GM19239 (cell line): ENCODE results near the gene KIRREL3.
"Not testable (repeated sequence)": the region's sequence is repeated elsewhere in the genome, so short reads cannot be mapped to it uniquely, and the experiment has no call there.

Source experiments
- DNase-seq: peaks from one replicate; pipeline ENCODE4 v3.0.0; 2011; ENCODE audit warnings: low spot score; ENCODE audit not compliant: insufficient read length
- FAIRE-seq: peaks from 2 replicates; lab custom pipeline; 2011; peaks lifted over from hg19 to GRCh38; lab: Jason Lieb, UNC

KIRREL3 gene

DNA sequence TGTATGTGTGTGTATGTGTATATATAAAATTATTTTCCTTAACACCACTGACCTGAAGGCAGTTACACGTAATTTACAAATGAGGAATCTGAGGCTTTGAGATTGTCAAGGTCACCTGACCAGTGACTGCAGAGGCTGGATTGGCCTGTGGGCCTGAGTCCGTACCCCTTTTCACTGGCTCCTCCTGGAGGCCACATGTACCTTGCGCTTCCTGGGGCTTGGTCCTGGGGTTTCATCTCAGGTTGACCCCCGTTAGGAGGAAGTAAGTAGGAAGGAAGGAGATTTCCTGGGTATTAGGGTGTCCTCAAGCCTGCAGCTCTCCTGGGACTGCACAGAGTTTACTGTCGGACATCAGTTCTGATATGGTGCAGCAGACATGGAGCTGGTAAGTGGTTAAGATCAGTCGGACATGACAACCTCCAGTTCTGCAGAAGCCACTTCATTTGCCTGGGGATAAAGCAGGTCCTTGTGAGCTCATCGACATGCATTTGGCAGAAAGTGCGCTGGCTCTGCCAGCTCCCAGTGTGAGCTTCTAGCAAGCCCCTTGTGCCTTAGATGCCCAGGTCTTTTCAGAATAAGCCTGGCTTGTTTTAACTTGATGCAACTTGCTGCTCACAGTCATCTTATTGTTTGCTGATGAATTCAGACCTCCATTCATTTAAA, 608.5 kb downstream of the KIRREL3 start:
- DNase-seq (no peak), FAIRE-seq (peak; percentile 44)

DNA sequence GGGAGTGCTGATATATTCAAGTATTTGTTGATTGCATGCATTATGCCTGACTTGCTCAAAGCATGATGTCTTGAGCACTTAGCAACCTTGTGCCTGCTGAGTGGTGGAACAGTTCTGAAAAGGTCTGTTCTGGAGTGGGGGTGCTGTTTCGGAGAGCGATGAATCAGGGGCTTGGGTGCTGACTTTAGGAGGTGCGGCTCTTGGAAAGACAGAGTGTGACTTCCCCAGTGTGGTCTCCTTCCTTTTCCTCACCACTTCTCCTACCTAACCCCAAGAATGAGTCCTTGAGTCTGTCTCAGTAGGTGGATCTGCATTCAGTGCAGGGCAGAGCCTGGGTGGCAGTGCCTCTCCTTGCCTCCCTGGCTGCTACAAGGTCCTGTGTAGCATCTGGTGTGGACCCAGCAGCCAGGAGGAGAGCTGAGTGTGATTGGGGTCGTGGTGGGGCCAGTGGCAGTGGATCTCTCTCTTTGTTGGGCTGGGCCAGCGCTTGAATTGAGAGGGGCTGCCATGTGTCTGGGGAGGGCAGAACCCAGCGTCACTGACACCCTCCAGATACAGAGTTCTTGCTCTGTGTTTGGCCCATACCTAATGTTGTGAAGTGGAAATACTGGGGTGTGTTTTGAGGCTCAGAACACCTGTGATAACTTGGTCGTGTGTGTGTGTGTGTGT, 609.1 kb downstream of the KIRREL3 start:
- no peak for DNase-seq
- peak; percentile 26 for FAIRE-seq

DNA sequence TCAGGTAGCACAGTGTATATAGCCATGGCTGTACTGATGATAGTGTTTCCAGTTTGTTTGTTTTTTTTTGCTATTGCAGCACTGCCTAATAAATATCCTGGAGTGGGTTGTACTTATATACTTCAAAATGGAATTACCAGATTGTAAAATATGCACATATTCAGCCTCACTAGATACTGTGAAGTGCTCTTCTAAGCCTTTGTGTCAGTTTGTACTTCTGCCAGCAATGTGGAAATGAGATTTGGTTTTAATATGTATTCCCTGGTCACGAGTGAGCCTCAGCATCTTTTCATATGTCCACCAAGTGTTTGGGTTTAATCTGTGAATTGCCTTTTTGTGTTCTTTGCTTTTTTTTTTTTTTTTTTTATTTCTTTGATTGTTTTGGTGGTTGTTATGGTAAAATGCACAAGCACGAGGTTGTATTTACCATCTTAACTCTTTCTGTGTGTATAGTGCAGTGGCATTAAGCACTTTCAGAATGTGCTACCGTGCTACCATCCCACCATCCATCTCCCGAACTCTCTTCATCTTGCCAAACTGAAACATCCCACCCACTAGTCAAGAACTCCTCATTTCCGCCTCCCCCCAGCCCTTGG, 610.2 kb downstream of the KIRREL3 start:
- FAIRE-seq (no peak), DNase-seq (no peak)

DNA sequence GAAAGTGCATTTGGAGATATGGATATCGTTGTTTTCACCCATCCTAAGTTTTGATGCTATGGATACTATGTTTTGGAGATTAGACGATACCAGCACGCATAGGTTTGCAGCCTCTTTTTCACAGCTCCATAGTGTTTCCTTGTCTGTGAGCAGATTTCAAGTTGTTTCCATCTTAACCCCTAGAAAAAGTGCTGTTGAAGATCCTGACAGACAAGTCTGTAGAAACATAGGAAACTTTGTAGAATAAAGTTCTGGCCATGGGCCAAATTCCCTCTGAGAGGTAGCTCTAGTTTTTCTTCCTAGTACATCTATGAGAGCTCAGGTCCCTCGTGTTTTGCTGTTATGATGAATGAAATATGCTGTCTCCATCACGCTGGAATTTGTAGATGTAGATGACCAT, 612.7 kb downstream of the KIRREL3 start:
- no peak for FAIRE-seq
- DNase-seq: no peak

DNA sequence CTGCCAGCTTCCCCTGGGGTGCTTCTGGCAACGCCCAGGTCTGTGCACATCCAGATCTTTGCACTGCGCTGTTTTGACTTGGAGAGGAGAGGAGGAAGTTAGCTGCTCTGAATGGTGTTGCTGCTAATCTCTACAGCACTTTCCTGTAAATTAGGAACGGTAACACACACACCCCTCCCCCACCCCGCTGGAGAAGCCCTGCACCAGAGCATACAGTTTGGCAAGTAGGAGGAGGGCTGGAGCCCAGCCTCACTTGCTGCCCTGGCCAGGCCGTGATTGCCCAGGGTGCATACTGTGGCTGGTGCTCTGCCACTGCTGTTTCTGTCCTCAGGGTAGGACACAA, 613.9 kb downstream of the KIRREL3 start:
- DNase-seq, FAIRE-seq: not testable (repeated sequence)

DNA sequence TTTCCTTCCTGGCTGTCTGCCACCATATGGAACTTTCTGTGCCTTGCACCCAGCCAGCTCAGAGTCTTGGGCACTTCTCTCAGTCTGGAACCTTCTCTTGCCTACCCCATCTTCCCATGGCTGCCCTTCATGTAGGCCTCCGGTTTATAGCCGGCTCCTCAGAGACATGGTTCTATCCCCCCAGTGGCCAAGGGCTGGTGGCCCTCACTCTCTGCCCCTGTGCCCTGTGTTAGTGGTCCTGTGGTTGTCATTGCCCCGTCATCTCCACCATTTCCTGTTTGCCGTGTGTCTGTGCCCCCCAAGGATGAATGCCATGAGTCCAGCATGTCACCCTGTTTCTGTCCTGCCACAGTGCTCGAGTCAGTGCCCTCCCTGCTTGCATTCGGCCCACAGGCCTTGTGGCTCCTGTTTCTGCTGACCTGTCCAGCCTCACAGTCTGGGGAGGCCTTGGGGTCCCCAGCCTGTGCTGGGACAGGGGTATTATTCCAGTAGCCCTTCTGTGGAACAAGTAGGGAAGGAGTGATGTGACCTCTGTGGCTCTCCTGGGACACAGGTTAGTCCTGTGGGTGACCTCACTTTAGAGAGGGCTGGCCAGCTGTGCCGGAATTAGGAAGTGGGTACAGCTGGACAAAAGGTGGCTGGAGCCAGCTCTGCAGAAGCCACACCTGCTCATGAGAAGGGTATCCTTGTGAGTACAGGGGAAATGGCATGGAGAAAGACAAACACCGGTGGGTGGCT, 614.4 kb downstream of the KIRREL3 start:
- no peak for FAIRE-seq
- DNase-seq: no peak

DNA sequence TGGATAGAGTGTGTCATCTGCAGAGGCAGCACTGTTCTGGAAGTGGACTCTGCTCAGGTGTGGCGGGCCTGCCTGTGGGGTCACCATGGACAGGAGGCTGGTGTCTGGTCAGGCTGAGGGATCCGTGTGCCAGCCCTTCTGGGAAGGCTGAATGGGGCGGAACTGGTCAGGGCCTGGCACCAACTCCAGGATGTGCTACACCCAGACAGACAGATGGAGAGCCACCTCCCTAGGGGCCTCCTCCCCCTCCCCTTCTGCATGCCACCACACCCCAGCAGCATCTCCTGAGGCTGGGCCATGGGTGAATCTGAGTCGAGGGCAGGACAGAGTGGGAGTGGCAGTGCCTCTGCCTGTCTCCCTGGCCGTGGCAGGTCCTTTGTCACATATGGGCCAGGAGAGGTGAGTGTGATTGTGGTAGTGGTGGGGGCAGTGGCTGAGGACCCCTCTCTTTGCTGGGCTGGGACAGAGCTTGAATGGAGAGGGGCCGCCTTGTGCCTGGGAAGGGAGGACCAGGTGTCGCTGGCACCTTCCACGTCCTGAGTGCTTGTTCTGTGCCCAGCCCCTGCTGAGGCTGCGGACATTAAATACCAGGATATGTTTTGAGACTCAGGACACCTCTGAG, 616.0 kb downstream of the KIRREL3 start:
- no peak for FAIRE-seq
- DNase-seq: no peak

DNA sequence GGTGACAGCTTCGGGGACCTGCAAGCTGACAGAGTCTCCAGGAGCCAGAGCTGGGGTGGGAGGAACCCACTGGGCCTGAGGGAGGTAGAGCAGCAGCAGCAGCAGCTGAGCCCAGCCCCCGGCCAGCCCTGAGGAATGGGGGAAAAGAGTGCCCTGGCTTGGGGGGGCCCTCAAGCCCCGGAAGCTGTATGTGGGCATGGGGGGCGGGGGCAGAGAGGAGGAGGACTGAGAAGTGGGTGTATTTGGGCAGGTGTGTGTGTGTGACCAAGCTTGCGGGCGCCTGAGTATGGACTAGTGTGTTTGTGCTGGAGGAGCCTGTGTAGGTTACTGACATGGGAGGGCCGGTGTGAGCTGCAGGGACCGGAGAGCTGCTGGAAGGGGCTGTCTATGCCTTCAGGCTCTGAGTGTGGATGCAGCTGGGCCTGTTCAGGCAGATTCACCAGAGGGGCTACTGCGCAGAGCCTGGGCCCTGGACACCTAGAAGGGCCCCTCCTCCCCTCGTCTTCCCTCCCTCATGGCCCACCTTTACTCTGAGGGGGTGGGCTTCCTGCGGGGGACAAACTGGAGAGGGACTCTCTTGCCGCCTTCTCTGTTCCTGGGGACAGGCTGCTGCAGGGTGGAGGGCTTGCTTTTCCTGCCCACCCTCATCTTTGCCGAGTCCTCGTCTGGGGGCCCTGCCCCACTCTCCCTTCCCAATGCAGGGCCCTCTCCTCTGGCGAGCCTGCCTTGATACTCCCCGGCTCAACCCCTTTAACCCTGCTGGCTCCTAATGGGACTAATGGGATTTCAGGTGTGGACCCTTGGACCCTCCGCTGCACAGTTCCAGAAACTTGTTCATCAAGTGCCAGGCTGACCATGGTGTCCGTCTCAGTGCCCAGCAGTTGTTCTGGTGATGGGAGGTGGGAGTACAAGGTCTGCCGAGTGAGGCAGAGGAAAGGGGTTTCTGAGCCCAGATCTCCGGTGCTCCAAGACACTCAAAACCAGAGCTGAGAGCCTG, 616.9 kb downstream of the KIRREL3 start:
- no peak for FAIRE-seq

DNA sequence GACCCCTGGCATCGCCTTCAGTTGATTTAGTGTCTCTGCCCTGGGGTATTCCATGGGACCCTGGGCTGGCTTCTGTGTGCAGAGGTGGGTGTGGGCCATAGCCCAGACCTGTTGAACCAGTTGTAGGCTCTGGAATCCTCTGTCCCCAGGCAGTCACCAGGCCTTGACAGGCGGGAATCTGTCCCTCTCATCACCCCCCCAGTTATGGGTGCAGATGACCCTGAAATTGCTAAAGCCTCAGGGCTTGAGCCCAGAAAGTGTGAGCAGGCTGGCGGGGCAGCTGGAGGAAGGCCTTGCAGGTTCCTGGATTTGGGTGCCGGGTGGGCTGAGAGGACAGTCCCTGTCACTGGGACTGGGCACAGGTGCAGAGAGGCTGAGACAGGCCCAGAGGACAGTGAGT, 617.9 kb downstream of the KIRREL3 start:
- not testable (repeated sequence) for FAIRE-seq, DNase-seq

More for the DNA sequence above, 616.9 kb downstream of the KIRREL3 start:
- DNase-seq: no peak

DNA sequence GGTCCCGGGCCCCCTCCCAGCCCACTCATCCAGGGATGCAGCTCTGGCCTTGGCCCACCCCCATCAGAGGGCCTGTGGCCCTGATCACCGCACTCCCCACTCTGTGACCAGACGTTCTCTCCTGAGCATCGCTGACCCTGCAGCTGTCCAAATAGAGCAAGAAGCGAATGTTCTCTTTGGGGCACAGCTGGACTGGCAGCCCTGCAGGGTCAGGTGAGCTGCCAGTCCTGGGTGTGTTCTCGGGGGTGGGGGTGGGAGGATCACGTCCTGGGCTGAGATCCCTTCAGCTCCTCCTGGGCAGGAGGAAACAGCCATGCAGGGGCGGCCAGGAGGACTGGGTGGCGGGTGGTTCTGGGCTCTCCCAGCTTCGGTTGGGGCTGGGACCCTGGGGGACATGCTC, 618.6 kb downstream of the KIRREL3 start:
- not testable (repeated sequence) for DNase-seq
- FAIRE-seq: peak; percentile 31

DNA sequence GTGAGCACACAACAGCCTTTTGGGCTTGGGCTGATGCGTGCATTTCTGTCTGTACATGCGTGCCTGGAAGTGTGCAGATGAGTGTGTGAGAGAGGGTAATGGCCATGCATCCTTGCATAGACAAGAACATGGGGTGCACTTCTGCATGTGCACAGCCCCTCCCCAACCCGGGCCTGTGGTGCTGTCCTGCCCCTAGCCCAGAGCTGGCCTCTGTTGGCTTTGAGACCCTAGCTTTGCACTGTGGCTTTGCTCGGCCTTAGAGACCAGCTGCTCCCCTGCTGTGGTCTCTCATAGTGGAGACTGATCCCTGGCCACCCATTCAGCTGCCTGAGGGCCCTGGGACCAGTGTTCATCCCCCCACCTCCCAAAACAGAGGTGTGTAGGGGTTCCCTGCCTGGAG, 619.7 kb downstream of the KIRREL3 start:
- DNase-seq (no peak), FAIRE-seq (no peak)

DNA sequence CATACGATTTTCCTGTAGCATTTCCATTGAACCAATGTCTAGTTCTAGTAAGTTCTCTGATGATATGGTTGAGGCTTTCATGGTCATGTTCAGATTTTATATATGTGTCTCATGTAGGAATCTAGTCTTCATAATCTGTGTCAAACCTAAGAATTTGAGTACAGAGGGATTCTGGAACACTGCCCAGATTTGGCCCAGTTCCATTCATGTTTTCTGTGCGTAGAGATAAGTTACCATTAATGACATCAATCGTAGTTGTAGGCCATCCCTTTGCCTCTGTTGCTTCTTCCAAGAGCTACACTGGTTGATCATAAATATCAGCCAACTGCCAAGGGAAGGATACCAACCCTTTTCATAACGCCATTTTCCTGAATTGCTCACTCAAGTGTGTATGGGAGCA, 621.8 kb downstream of the KIRREL3 start:
- DNase-seq (no peak), FAIRE-seq (no peak)

DNA sequence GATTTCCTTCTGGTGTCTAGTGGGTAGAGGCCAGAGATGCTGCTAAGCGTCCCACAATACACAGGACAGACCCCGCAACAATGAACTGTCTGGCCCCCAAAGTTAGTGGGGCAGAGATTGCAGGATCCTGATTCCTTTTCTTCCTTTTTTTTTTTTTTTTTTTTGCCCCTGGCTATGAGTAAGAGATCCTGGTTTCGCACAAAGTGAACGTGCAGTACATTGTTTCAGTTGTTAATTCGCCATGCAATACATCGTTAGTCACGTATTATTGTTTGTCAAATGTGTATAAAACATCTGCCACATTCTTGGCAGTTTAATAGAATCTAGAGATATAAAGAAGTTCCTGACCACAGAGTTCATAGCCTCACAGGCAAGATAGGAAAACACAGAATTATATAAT, 624.8 kb downstream of the KIRREL3 start:
- FAIRE-seq (no peak), DNase-seq (no peak)

DNA sequence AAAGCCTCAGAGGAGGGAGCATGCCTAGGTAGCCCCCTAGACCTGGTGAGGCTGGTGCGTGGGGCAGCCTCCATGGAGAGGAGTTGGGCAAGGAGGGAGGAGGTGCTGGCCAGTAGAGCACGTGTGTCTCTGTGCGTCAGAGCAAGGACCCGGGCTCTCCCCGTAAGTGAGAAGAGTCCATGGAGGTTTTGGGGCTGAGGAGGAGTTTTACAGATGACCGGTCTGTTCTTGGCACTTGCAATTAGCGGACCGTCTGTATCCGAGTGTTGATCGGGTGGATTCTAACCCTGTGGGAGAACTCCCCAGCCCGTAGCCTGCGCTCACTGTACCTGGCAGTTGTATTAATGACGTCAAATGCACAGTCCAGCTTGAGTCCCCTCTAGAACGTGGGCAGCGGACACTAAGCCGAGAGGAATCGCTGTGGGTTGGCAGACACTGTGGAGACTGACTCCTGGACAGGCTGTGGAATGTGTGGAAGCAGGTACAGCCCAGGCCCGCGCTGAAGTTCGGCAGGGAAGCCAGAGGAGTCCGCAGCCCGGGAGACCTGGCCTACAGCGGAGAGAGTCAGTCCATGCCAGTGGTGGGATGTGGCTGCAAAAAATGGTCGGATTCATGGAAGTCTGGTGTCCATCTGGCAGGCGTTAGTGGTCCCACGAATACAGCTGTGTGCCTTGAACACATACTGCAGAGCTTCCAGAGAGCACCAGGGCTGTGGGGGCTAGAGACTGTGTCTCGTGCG, 625.8 kb downstream of the KIRREL3 start:
- not testable (repeated sequence) for DNase-seq, FAIRE-seq

DNA sequence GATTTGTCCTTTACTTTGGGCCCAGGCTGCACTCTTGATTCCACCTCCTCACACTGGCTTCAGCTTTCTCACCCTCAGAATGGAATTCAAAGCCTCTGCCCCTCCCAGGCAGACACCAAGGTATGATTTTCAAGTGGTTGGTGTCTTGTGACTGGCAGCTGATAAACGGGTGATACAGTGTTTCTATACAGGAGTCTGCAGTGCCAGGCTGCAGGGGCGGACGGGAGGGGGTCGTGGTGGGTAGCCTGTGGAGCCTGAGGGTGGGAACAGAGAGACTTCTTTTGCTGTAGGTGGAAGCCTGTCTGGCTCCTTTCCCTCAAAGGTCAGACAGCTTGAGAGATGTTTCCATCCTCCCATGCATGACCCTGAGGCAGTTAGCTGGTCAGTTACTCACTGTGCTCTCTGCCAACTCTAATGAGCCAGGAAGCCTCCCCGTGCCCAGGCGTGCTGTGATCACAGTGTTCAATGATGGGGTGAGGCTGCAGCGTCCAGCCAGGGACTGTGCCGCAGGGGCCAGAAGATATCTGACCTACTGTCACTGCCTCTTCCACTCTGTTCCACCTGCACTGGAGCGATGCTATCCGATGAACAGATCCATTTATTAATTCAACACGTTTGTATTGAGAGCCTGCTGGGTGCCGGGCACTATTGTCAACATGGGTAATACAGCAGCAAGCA, 627.0 kb downstream of the KIRREL3 start:
- DNase-seq, FAIRE-seq: not testable (repeated sequence)
